Activated T-helper 1 cell treated with Interleukin-2 at 50 U/mL for 16 hours (primary cell): ENCODE results near the gene DIAPH2.

ENCODE experiments used
- DNase-seq: peaks from one replicate; pipeline ENCODE4 v3.0.0-alpha.2; 2020; ENCODE audit warnings: low read depth

The DIAPH2 gene

DNA sequence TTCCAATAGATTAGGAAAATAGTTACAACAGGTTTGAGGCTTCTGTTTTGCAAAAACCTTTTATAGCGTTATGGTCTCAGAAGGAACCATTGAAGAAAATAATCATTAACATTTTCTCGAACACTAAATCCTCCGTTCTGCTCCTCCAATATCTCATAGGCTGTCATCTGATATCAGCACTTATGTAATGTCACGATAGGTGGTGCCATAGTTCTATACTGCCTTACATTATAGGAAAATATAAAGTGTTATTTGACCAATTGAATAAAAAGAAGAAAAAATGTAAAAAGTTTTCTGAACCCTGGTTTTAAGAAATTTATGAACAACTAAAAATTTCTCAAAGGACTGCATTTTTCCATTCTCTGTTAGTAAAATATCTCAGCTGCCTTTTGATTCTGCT, 490.5 kb downstream of the DIAPH2 start:
- DNase-seq: no peak

DNA sequence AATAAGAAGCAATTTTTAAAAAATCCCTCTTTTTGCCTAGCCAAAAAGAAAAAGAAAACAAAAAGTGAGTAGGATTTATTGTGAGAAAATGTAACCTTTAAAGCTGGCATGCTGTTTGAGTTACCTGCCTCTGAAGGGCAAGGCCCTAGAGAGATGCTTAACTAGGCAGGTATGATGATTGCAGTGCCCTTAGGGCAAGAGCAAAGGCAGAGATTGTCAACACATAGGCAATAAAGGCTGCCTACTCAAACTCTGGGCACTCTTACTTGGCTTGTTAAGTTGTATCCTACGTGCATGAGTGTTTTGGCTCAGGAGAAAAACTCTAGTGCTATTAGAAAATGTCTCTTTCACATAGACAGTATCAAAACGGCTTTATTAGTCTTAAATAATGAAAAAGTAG, 505.0 kb downstream of the DIAPH2 start:
- no peak for DNase-seq

- no peak for DNase-seq
Observed at GRCh38 chrX:97199501-97199900, 514.9 kb downstream of the DIAPH2 start.

DNA sequence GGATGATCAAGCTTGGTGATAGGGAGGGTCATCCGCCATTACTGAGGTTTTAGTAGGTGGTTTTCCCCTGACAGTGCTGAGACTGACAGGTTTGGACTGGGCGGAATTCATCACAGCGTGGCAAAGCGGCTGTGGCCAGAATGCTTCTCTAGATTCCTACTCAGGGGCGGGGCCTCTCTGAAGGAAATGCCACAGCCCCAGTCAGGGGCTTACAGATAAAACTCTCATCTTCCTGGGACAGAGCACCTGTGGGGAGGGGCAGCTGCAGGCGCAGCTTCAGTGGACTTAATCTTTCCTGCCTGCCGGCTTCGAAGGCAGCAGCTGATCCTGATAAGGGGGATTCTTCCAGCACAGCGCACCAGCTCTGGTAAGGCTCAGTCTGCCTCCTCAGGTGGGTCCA, 515.8 kb downstream of the DIAPH2 start:
- DNase-seq: no peak

DNA sequence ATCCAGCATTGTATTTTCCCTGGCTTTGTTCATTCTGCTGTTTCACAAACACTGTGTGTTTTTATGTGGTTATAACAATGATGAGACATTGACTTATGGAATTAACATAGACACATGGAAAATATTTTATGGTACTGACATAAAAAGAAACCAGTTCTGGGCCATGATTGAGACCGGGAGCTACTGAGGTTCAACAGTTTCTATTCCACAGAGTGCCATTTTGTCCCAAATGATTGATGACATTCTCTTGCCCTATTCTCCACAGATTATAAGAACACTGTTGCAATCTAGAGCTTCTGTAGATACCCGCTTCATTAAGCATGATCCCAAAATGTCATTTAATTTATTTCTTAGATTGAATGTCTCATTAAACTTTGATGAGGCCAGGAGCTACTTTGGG, 525.9 kb downstream of the DIAPH2 start:
- no peak for DNase-seq

GRCh38 chrX:97211070-97211469, 526.4 kb downstream of the DIAPH2 start:
- no peak for DNase-seq

GRCh38 chrX:97215186-97215585, 530.5 kb downstream of the DIAPH2 start:
- DNase-seq: no peak

DNA sequence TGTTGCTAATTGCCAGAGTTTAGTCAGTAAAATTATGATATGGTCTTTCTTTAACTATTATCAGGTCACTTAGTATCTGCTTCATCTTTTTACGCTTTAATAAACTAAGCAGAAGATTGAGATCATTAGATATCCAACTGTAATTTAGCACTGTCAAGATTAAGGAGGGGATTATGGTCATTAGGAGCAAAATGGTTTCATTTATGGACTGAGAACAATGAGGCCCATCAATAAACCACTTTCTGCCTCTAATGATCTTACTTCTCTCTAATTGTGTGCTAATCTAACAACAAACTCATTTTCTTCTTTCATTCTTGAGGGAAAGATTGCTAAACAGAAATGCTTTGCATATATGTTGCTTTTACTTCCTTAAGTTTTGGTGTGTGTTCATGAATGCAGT, 539.5 kb downstream of the DIAPH2 start:
- DNase-seq: no peak

GRCh38 chrX:97229318-97229717, 544.7 kb downstream of the DIAPH2 start:
- no peak for DNase-seq

GRCh38 chrX:97230948-97231347, 546.3 kb downstream of the DIAPH2 start:
- DNase-seq: no peak

- DNase-seq: no peak
Observed at GRCh38 chrX:97234471-97235081, 549.9 kb downstream of the DIAPH2 start.

- DNase-seq: no peak
Observed at GRCh38 chrX:97238632-97239031, 554.0 kb downstream of the DIAPH2 start.

- DNase-seq: no peak
Observed at GRCh38 chrX:97252111-97252510, 567.5 kb downstream of the DIAPH2 start.

GRCh38 chrX:97260679-97261078, 576.0 kb downstream of the DIAPH2 start:
- DNase-seq: no peak

DNA sequence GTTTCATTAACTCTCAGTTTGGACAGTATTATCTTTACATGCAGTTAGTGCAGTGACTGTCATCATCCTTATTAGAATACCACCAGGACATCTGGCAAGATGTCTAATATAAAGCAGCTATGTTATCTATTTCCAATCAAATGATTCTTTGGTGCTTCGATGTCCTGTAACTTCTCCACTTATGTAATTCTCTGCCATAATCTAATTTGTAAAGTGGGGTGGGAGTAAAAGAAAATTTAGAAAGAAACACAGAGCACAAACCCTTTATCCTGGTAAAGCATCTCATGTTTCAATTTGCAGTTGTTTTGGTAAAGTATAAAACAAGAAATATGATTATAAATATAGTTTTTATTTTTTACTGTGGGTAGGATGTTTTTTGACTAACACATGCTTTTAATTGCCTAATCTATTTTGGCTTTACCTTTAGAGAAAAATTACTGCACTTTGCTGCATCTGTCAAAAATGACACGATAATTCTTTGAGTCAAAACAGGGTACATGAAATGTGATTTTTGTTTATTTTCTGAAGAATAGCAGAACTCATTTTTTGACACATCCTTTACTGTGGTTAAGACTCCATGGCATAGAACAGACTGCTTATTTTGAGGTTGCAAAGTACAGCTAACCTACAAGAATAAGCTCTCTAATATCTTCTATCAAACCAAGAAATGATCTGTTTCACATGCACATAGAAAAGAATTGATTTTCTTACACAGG, 581.9 kb downstream of the DIAPH2 start:
- DNase-seq: no peak

- DNase-seq: no peak
Observed at GRCh38 chrX:97267396-97268181, 582.9 kb downstream of the DIAPH2 start.

DNA sequence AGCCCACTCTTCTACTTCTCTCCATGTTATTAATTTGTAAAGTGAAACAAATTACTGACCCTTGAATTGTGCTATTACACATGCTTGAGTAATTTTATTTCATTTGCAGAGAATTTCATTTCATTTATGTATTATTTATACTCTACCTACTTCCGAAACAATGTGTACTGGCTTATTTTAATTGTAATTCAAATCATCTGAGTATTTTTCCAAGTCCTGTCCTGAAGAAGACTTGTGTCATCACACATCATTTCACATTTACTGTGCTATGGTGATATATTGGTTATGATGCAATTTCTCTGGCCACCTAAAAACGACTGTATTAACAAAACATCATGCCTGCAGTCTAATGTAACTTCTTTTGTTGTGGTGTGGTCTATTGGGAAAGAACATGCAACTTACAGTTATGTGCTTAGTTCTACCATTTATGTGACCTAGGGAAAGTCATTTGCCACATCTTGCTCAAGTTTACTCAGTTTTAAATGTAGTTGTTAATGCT, 583.6 kb downstream of the DIAPH2 start:
- no peak for DNase-seq

DNA sequence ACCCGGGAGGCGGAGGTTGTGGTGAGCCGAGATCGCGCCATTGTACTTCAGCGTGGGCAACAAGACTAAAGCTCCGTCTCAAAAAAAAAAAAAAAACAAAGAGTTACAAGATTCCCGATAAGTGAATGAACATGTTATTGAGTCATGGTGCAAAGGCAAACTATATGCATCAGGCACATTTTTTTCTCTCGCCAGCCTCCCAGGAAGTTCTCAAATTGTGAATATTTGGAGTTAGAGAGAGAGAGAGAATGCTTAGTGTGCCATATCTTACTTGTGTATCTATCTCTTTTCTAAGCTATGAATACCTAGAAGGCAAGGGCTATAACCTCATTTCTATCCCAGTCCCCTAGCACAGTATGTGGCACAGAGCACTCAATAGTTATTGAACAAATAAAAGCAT, 599.9 kb downstream of the DIAPH2 start:
- no peak for DNase-seq

GRCh38 chrX:97290199-97290598, 605.6 kb downstream of the DIAPH2 start:
- no peak for DNase-seq

GRCh38 chrX:97294041-97294440, 609.4 kb downstream of the DIAPH2 start:
- no peak for DNase-seq

- no peak for DNase-seq
Observed at GRCh38 chrX:97295954-97296353, 611.3 kb downstream of the DIAPH2 start.

- DNase-seq: no peak
Observed at GRCh38 chrX:97306771-97307470, 622.3 kb downstream of the DIAPH2 start.
